Karpas-422 (cell line): ENCODE results near the gene B3GNT7. TPM values are rescaled to one million over a fixed set of nuclear protein-coding genes. Genes with fewer than 3 reads are reported as not detected.

Experiments
- DNase-seq: peaks from one replicate; pipeline ENCODE4 v3.0.0-alpha.2; 2015
- H2AFZ ChIP-seq: fragments of 200-600 bp; sonication (generic); 2 replicates; pipeline ENCODE4 v1.6.1; 2014; ENCODE audit warnings: antibody characterized with exemption, low read length, mixed read lengths
- H3K27ac ChIP-seq: fragments of 200-600 bp; sonication (generic); 2 replicates; pipeline ENCODE4 v1.5.1; 2014; ENCODE audit warnings: mild to moderate bottlenecking, low read length, moderate library complexity
- H3K27me3 ChIP-seq: fragments of 200-600 bp; sonication (generic); 2 replicates; pipeline ENCODE4 v1.6.1; 2014; ENCODE audit warnings: low read length, mixed read lengths
- H3K36me3 ChIP-seq: fragments of 200-600 bp; sonication (generic); 2 replicates; pipeline ENCODE4 v1.6.1; 2014; ENCODE audit warnings: low read length, mixed read lengths; ENCODE audit not compliant: insufficient read depth
- H3K4me1 ChIP-seq: fragments of 200-600 bp; sonication (generic); 2 replicates; pipeline ENCODE4 v1.6.1; 2014; ENCODE audit warnings: mild to moderate bottlenecking, low read length, mixed read lengths
- H3K4me2 ChIP-seq: fragments of 200-600 bp; sonication (generic); 2 replicates; pipeline ENCODE4 v1.6.1; 2014; ENCODE audit warnings: low read length, low read depth, mild to moderate bottlenecking; ENCODE audit not compliant: poor library complexity, severe bottlenecking
- H3K4me3 ChIP-seq: fragments of 200-600 bp; sonication (generic); 2 replicates; pipeline ENCODE4 v1.5.1; 2014; ENCODE audit warnings: mild to moderate bottlenecking, antibody characterized with exemption, low read length, mixed read lengths
- H3K79me2 ChIP-seq: fragments of 200-600 bp; sonication (generic); 2 replicates; pipeline ENCODE4 v1.6.1; 2014; ENCODE audit warnings: mild to moderate bottlenecking, low read length, mixed read lengths
- H3K9ac ChIP-seq: fragments of 200-600 bp; sonication (generic); 2 replicates; pipeline ENCODE4 v1.6.0; 2014; ENCODE audit warnings: low read length
- H3K9me2 ChIP-seq: fragments of 200-600 bp; sonication (generic), shearing (Covaris generic); replicated peaks from 2 replicates; pipeline ENCODE4 v1.6.0; 2014; ENCODE audit warnings: mild to moderate bottlenecking, low read length, moderate library complexity; ENCODE audit not compliant: insufficient read depth
- H3K9me3 ChIP-seq: fragments of 300-700, 200-600 bp; sonication (generic); 2 replicates; pipeline ENCODE4 v1.6.1; 2014; ENCODE audit warnings: low read length, mixed read lengths
- H4K20me1 ChIP-seq: fragments of 200-600 bp; sonication (generic); 2 replicates; pipeline ENCODE4 v1.6.1; 2014; ENCODE audit warnings: mild to moderate bottlenecking, antibody characterized with exemption, low read length, low read depth; ENCODE audit not compliant: insufficient read depth
- total RNA-seq: library from RNA; depleted of rRNA; stranded (reverse); fragments of >200 nt; shearing (Covaris generic); gene quantifications from 2 replicates; pipeline ENCODE4 v1.2.3, GENCODE V29; 2014; ENCODE audit warnings: low replicate concordance

The B3GNT7 gene
- total RNA-seq, 1 experiment from 2014 or later: 2.8 TPM

- no peaks in the 10 kb centered on the region for H3K9me3 ChIP-seq
- H3K36me3 ChIP-seq: no peaks in the 10 kb centered on the region
- no peaks in the 10 kb centered on the region for H4K20me1 ChIP-seq
- peaks cover 6% of the 10 kb centered on the region for H3K4me1 ChIP-seq
- H3K9ac ChIP-seq: no peak overlapping the region
- H3K27me3 ChIP-seq: no peaks in the 10 kb centered on the region
- no peak overlapping the region for H3K4me3 ChIP-seq
- 0 out of 2 replicates have a peak overlapping the region, but pooled peaks have one; percentile 51 for H2AFZ ChIP-seq
- no peaks in the 10 kb centered on the region for H3K9me2 ChIP-seq
- DNase-seq: peak; percentile 54
- no peak overlapping the region for H3K27ac ChIP-seq
- no peak overlapping the region for H3K4me2 ChIP-seq
- no peaks in the 10 kb centered on the region for H3K79me2 ChIP-seq
Measured at GRCh38 chr2:231361701-231362554, 33.6 kb upstream of the B3GNT7 start.

GRCh38 chr2:231362555-231363184 lies 32.8 kb upstream of the B3GNT7 start:
- Histone ChIP-seq H3K9ac (no peak overlapping the region), H4K20me1 (no peaks in the 10 kb centered on the region), H3K79me2 (no peaks in the 10 kb centered on the region), H2AFZ (0 out of 2 replicates have a peak overlapping the region, but pooled peaks have one; percentile 8), H3K27me3 (no peaks in the 10 kb centered on the region), H3K9me2 (no peaks in the 10 kb centered on the region), H3K4me1 (peaks cover 6% of the 10 kb centered on the region), H3K4me2 (no peak overlapping the region), H3K4me3 (no peak overlapping the region), H3K36me3 (no peaks in the 10 kb centered on the region), H3K27ac (no peak overlapping the region), H3K9me3 (no peaks in the 10 kb centered on the region)
- no peak for DNase-seq

GRCh38 chr2:231364061-231364460 lies 31.4 kb upstream of the B3GNT7 start:
- H3K36me3 ChIP-seq: no peaks in the 10 kb centered on the region
- no peak overlapping the region for H3K9ac ChIP-seq
- H3K4me3 ChIP-seq: no peak overlapping the region
- no peaks in the 10 kb centered on the region for H3K27me3 ChIP-seq
- no peak for DNase-seq
- no peak overlapping the region for H3K27ac ChIP-seq
- H3K4me1 ChIP-seq: peaks cover 6% of the 10 kb centered on the region
- H3K9me2 ChIP-seq: no peaks in the 10 kb centered on the region
- H3K79me2 ChIP-seq: no peaks in the 10 kb centered on the region
- H3K4me2 ChIP-seq: no peak overlapping the region
- no peaks in the 10 kb centered on the region for H4K20me1 ChIP-seq
- no peaks in the 10 kb centered on the region for H3K9me3 ChIP-seq
- H2AFZ ChIP-seq: no peak overlapping the region

- Histone ChIP-seq H3K36me3 (no peaks in the 10 kb centered on the region), H4K20me1 (no peaks in the 10 kb centered on the region), H2AFZ (no peak overlapping the region), H3K9ac (no peak overlapping the region), H3K9me2 (no peaks in the 10 kb centered on the region), H3K4me3 (no peak overlapping the region), H3K27me3 (no peaks in the 10 kb centered on the region), H3K27ac (no peak overlapping the region), H3K9me3 (no peaks in the 10 kb centered on the region), H3K4me1 (peaks cover 6% of the 10 kb centered on the region), H3K79me2 (no peaks in the 10 kb centered on the region), H3K4me2 (no peak overlapping the region)
- DNase-seq: no peak
Measured at GRCh38 chr2:231364961-231365810, 30.3 kb upstream of the B3GNT7 start.

GRCh38 chr2:231367178-231367577 lies 28.3 kb upstream of the B3GNT7 start:
- Histone ChIP-seq H3K9me2 (no peaks in the 10 kb centered on the region), H3K9me3 (no peaks in the 10 kb centered on the region), H3K79me2 (no peaks in the 10 kb centered on the region), H3K4me3 (no peak overlapping the region), H3K27ac (no peak overlapping the region), H3K36me3 (no peaks in the 10 kb centered on the region), H3K4me1 (peaks cover 3% of the 10 kb centered on the region), H2AFZ (no peak overlapping the region), H3K9ac (no peak overlapping the region), H3K4me2 (no peak overlapping the region), H3K27me3 (no peaks in the 10 kb centered on the region), H4K20me1 (no peaks in the 10 kb centered on the region)
- DNase-seq: no peak

- no peaks in the 10 kb centered on the region for H3K27me3 ChIP-seq
- H3K4me2 ChIP-seq: no peak overlapping the region
- no peaks in the 10 kb centered on the region for H3K9me3 ChIP-seq
- H4K20me1 ChIP-seq: no peaks in the 10 kb centered on the region
- no peaks in the 10 kb centered on the region for H3K36me3 ChIP-seq
- H3K9ac ChIP-seq: no peak overlapping the region
- H2AFZ ChIP-seq: no peak overlapping the region
- H3K9me2 ChIP-seq: no peaks in the 10 kb centered on the region
- H3K4me1 ChIP-seq: peaks cover 2% of the 10 kb centered on the region; the same call in 1 of the 2 replicates
- H3K4me3 ChIP-seq: no peak overlapping the region
- no peak overlapping the region for H3K27ac ChIP-seq
- no peak for DNase-seq
- no peaks in the 10 kb centered on the region for H3K79me2 ChIP-seq
Measured at GRCh38 chr2:231369580-231370428, 25.7 kb upstream of the B3GNT7 start.

- Histone ChIP-seq H3K9me3 (no peaks in the 10 kb centered on the region), H4K20me1 (no peaks in the 10 kb centered on the region), H3K4me2 (no peak overlapping the region), H3K27ac (no peak overlapping the region), H3K36me3 (no peaks in the 10 kb centered on the region), H3K4me1 (peaks cover 3% of the 10 kb centered on the region; the same call in 1 of the 2 replicates), H3K9me2 (no peaks in the 10 kb centered on the region), H3K9ac (no peak overlapping the region), H2AFZ (no peak overlapping the region), H3K79me2 (no peaks in the 10 kb centered on the region), H3K27me3 (no peaks in the 10 kb centered on the region), H3K4me3 (no peak overlapping the region)
- DNase-seq: no peak
Measured at GRCh38 chr2:231370429-231370748, 25.1 kb upstream of the B3GNT7 start.
